GM19238 (cell line): ENCODE data around the gene SPESP1.

Experiments used
- DNase-seq: peaks from one replicate; pipeline ENCODE4 v3.0.0; 2011; ENCODE audit warnings: low spot score; ENCODE audit not compliant: insufficient read length

The SPESP1 gene

GRCh38 chr15:68930268-68931022, at the start of gene SPESP1:
SPESP1 (plus strand) TSS chr15:68930525; CDS start chr15:68930654, 129 bp downstream.
- no peak for DNase-seq

GRCh38 chr15:68885070-68885469, 45.3 kb upstream of the SPESP1 start:
- DNase-seq, result no peak

- no peak for DNase-seq
Observed at GRCh38 chr15:68887120-68887519, 43.2 kb upstream of the SPESP1 start.

- DNase-seq, result no peak
Observed at GRCh38 chr15:68887819-68888218, 42.5 kb upstream of the SPESP1 start.

GRCh38 chr15:68888419-68888818, 41.9 kb upstream of the SPESP1 start:
- DNase-seq, result no peak

GRCh38 chr15:68894208-68894607, 36.1 kb upstream of the SPESP1 start:
- DNase-seq, result no peak

GRCh38 chr15:68896178-68896577, 34.1 kb upstream of the SPESP1 start:
- DNase-seq, result no peak

GRCh38 chr15:68897016-68897415, 33.3 kb upstream of the SPESP1 start:
- DNase-seq, result no peak

- DNase-seq, result no peak
Observed at GRCh38 chr15:68900027-68900426, 30.3 kb upstream of the SPESP1 start.

GRCh38 chr15:68907396-68907923, 22.9 kb upstream of the SPESP1 start:
- DNase-seq, result no peak

GRCh38 chr15:68909601-68910100, 20.7 kb upstream of the SPESP1 start:
- DNase-seq, result no peak

- DNase-seq, result no peak
Observed at GRCh38 chr15:68910341-68910740, 20.0 kb upstream of the SPESP1 start.

GRCh38 chr15:68910816-68911215, 19.5 kb upstream of the SPESP1 start:
- DNase-seq, result no peak

- DNase-seq, result no peak
Observed at GRCh38 chr15:68921926-68922325, 8.4 kb upstream of the SPESP1 start.

- peak; percentile 49 for DNase-seq
Observed at GRCh38 chr15:68924866-68925560, 5.3 kb upstream of the SPESP1 start.

- no peak for DNase-seq
Observed at GRCh38 chr15:68933001-68933400, 2.7 kb downstream of the SPESP1 start.

GRCh38 chr15:68934341-68934740, 4.0 kb downstream of the SPESP1 start:
- DNase-seq, result no peak

- DNase-seq, result no peak
Observed at GRCh38 chr15:68935400-68935937, 5.1 kb downstream of the SPESP1 start.

- DNase-seq, result no peak
Observed at GRCh38 chr15:68939501-68939900, 9.2 kb downstream of the SPESP1 start.

GRCh38 chr15:68951813-68952212, 21.5 kb downstream of the SPESP1 start:
- DNase-seq, result no peak

- DNase-seq, result no peak
Observed at GRCh38 chr15:68957696-68958095, 27.4 kb downstream of the SPESP1 start.

GRCh38 chr15:68958597-68958996, 28.3 kb downstream of the SPESP1 start:
- DNase-seq, result no peak
